Mucosa of descending colon (tissue), 3 donors: ENCODE results near the gene AHSP. TPM values are rescaled to one million over a fixed set of nuclear protein-coding genes. Genes with fewer than 3 reads are reported as not detected.
"Not testable (repeated sequence)": the region's sequence is repeated elsewhere in the genome, so short reads cannot be mapped to it uniquely, and the experiment has no call there.

Experiments used
- ATAC-seq: fragments of 200-7000 bp; cut with Tn5 transposase; one replicate; pipeline ENCODE4 v1.9.1; 2020; ENCODE audit warnings: mild to moderate bottlenecking, moderate library complexity
- DNase-seq, 3 donors: peaks; one replicate each; pipeline ENCODE4 v3.0.0-alpha.2; 2020
- H3K36me3 ChIP-seq: fragments of 200-600 bp; one replicate; pipeline ENCODE4 v1.8.0; 2021; ENCODE audit warnings: low read depth, mild to moderate bottlenecking
- H3K4me1 ChIP-seq: fragments of 200-600 bp; one replicate; pipeline ENCODE4 v1.8.0; 2021; ENCODE audit warnings: low read depth, mild to moderate bottlenecking
- H3K4me3 ChIP-seq: fragments of 200-600 bp; one replicate; pipeline ENCODE4 v1.8.0; 2021; ENCODE audit warnings: mild to moderate bottlenecking
- H3K9me3 ChIP-seq: fragments of 200-600 bp; one replicate; pipeline ENCODE4 v1.8.0; 2021; ENCODE audit warnings: mild to moderate bottlenecking
- CTCF ChIP-seq: fragments of 200-600 bp; IDR thresholded peaks from one replicate; pipeline ENCODE4 v1.8.0; 2022; ENCODE audit warnings: antibody characterized with exemption, mild to moderate bottlenecking
- intact Hi-C, 2 donors: fragments of 100-400 bp; cut with DNase I in 1 of 2; cut with micrococcal nuclease in 1 of 2; formaldehyde crosslinking; loops; one replicate each; pipeline versions ENCODE4 v1.11.0 to v1.11.1; 2022; cut with DNase I, micrococcal nuclease
- total RNA-seq, 3 donors: library from RNA; stranded (reverse); fragmentation: NEBNext Ultra II Directional in 2 of 3; extraction: Animal tissue kit (Norgen Biotek cat#: 25700) in 2 of 3; gene quantifications; one replicate each; pipeline versions ENCODE4 v1.2.1 to v1.2.4, GENCODE V29; 2021 to 2023
- donor health status: DM: no; HTN: no; CAD: no; lungs with moderate emphysema.
- donor health status: DM: no; HTN: no; CAD: no.
- donor health status: DM: no; HTN: yes; CAD: no.

AHSP gene
- total RNA-seq, 3 donors from 2014 or later: not detected

GRCh38 chr16:31537362-31538242, 9.9 kb downstream of the AHSP start:
- TF ChIP-seq CTCF: no peak
- Histone ChIP-seq H3K4me3 (no peak overlapping the region), H3K36me3 (no peaks in the 10 kb centered on the region), H3K9me3 (peaks cover 3% of the 10 kb centered on the region), H3K4me1 (no peaks in the 10 kb centered on the region)
- intact Hi-C loops: no loop called here
- DNase-seq (no peak), ATAC-seq (no peak)

DNA sequence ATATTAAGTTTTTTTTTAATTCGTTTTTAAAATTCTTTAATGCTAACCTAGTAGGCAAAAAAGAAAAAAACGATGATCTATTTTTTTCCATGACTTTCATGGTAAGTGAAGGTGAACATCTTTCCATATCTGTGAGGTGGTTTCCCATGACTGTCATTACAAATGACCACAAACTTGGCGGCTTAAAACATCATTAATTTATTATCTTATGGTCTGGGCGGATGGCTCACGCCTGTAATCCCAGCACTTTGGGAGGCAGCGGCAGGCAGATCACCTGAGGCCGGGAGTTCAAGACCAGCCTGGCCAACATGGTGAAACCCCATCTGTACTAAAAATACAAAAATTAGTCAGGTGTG, 10.5 kb downstream of the AHSP start:
- ATAC-seq, DNase-seq, H3K9me3 ChIP-seq, intact Hi-C loops, H3K36me3 ChIP-seq, H3K4me3 ChIP-seq, H3K4me1 ChIP-seq: not testable (repeated sequence)

- intact Hi-C loops, H3K36me3 ChIP-seq, H3K4me1 ChIP-seq, ATAC-seq, H3K4me3 ChIP-seq, H3K9me3 ChIP-seq, DNase-seq: not testable (repeated sequence)
Observed at GRCh38 chr16:31539762-31540161, 12.1 kb downstream of the AHSP start.

- no peaks in the 10 kb centered on the region for H3K4me1 ChIP-seq
- no peak for TF ChIP-seq CTCF
- H3K4me3 ChIP-seq: no peak overlapping the region
- intact Hi-C loops: no loop called here
- DNase-seq (no peak), ATAC-seq (no peak)
- peaks cover 7% of the 10 kb centered on the region for H3K9me3 ChIP-seq
- no peaks in the 10 kb centered on the region for H3K36me3 ChIP-seq
Observed at GRCh38 chr16:31542763-31543162, 15.1 kb downstream of the AHSP start.

- Histone ChIP-seq H3K4me3 (no peak overlapping the region), H3K36me3 (no peaks in the 10 kb centered on the region), H3K9me3 (no peaks in the 10 kb centered on the region), H3K4me1 (no peaks in the 10 kb centered on the region)
- no peak for TF ChIP-seq CTCF
- intact Hi-C loops: no loop called here
- no peak for ATAC-seq
- no peak for DNase-seq
Observed at GRCh38 chr16:31561426-31562233, 33.9 kb downstream of the AHSP start.

GRCh38 chr16:31568577-31569359, 41.1 kb downstream of the AHSP start:
- ATAC-seq (no peak), DNase-seq (peak in 1 of 3 donors; percentile 17)
- Histone ChIP-seq H3K4me1 (no peaks in the 10 kb centered on the region), H3K9me3 (no peaks in the 10 kb centered on the region), H3K4me3 (no peak overlapping the region), H3K36me3 (no peaks in the 10 kb centered on the region)
- no peak for TF ChIP-seq CTCF
- intact Hi-C loops: no loop called here
